ENCODE measurements around the gene SNCAIP.

Gene SNCAIP

GRCh38 chr5:122412966-122413365 is 100.9 kb downstream of the SNCAIP start:
- Mint-ChIP-seq H3K27me3 (no peaks in the 10 kb centered on the region), H3K36me3 (no peaks in the 10 kb centered on the region), H3K27ac (no peak overlapping the region), H3K9me3 (ENCODE audit: low read depth) (peaks cover 3% of the 10 kb centered on the region), H3K4me3 (no peak overlapping the region), H3K4me1 (ENCODE audit: low read depth) (no peaks in the 10 kb centered on the region)

GRCh38 chr5:122413722-122414121 is 101.7 kb downstream of the SNCAIP start:
- H3K4me1 Mint-ChIP-seq (ENCODE audit: low read depth) = no peaks in the 10 kb centered on the region
- peaks cover 3% of the 10 kb centered on the region for H3K9me3 Mint-ChIP-seq (ENCODE audit: low read depth)
- H3K27me3 Mint-ChIP-seq = no peaks in the 10 kb centered on the region
- H3K36me3 Mint-ChIP-seq = no peaks in the 10 kb centered on the region
- no peak overlapping the region for H3K27ac Mint-ChIP-seq
- no peak overlapping the region for H3K4me3 Mint-ChIP-seq

GRCh38 chr5:122415030-122415800 is 103.2 kb downstream of the SNCAIP start:
- Mint-ChIP-seq H3K9me3 (ENCODE audit: low read depth) (peaks cover 3% of the 10 kb centered on the region), H3K4me3 (no peak overlapping the region), H3K27me3 (no peaks in the 10 kb centered on the region), H3K36me3 (no peaks in the 10 kb centered on the region), H3K4me1 (ENCODE audit: low read depth) (no peaks in the 10 kb centered on the region), H3K27ac (no peak overlapping the region)

- Mint-ChIP-seq H3K36me3 (no peaks in the 10 kb centered on the region), H3K4me1 (ENCODE audit: low read depth) (no peaks in the 10 kb centered on the region), H3K4me3 (no peak overlapping the region), H3K27ac (no peak overlapping the region), H3K27me3 (no peaks in the 10 kb centered on the region), H3K9me3 (ENCODE audit: low read depth) (peaks cover 3% of the 10 kb centered on the region)
These were observed 103.7 kb downstream of the SNCAIP start for GRCh38 chr5:122415801-122416120.

GRCh38 chr5:122419142-122419894 is 107.3 kb downstream of the SNCAIP start:
- Mint-ChIP-seq H3K9me3 (ENCODE audit: low read depth) (no peaks in the 10 kb centered on the region), H3K4me3 (no peak overlapping the region), H3K4me1 (ENCODE audit: low read depth) (no peaks in the 10 kb centered on the region), H3K27me3 (no peaks in the 10 kb centered on the region), H3K36me3 (no peaks in the 10 kb centered on the region), H3K27ac (no peak overlapping the region)

GRCh38 chr5:122420091-122420490 is 108.1 kb downstream of the SNCAIP start:
- Mint-ChIP-seq H3K27ac (no peak overlapping the region), H3K9me3 (ENCODE audit: low read depth) (no peaks in the 10 kb centered on the region), H3K4me1 (ENCODE audit: low read depth) (no peaks in the 10 kb centered on the region), H3K36me3 (no peaks in the 10 kb centered on the region), H3K4me3 (no peak overlapping the region), H3K27me3 (no peaks in the 10 kb centered on the region)

GRCh38 chr5:122420537-122421236 is 108.7 kb downstream of the SNCAIP start:
- Mint-ChIP-seq H3K27me3 (no peaks in the 10 kb centered on the region), H3K4me3 (no peak overlapping the region), H3K9me3 (ENCODE audit: low read depth) (no peaks in the 10 kb centered on the region), H3K36me3 (no peaks in the 10 kb centered on the region), H3K27ac (no peak overlapping the region), H3K4me1 (ENCODE audit: low read depth) (no peaks in the 10 kb centered on the region)

- H3K9me3 Mint-ChIP-seq (ENCODE audit: low read depth) = no peaks in the 10 kb centered on the region
- no peaks in the 10 kb centered on the region for H3K36me3 Mint-ChIP-seq
- no peaks in the 10 kb centered on the region for H3K4me1 Mint-ChIP-seq (ENCODE audit: low read depth)
- H3K4me3 Mint-ChIP-seq = no peak overlapping the region
- H3K27me3 Mint-ChIP-seq = no peaks in the 10 kb centered on the region
- H3K27ac Mint-ChIP-seq = no peak overlapping the region
These were observed 109.5 kb downstream of the SNCAIP start for GRCh38 chr5:122421374-122422079.

- no peak overlapping the region for H3K27ac Mint-ChIP-seq
These were observed 111.2 kb downstream of the SNCAIP start for GRCh38 chr5:122423221-122423620.

GRCh38 chr5:122424132-122424531 is 112.1 kb downstream of the SNCAIP start:
- H3K36me3 Mint-ChIP-seq = no peaks in the 10 kb centered on the region
- no peak overlapping the region for H3K27ac Mint-ChIP-seq
- no peaks in the 10 kb centered on the region for H3K27me3 Mint-ChIP-seq
- no peaks in the 10 kb centered on the region for H3K4me1 Mint-ChIP-seq (ENCODE audit: low read depth)
- no peak overlapping the region for H3K4me3 Mint-ChIP-seq
- peaks cover 4% of the 10 kb centered on the region for H3K9me3 Mint-ChIP-seq (ENCODE audit: low read depth)

More at GRCh38 chr5:122423221-122423620, 111.2 kb downstream of the SNCAIP start:
- H3K4me1 Mint-ChIP-seq (ENCODE audit: low read depth) = no peaks in the 10 kb centered on the region
- no peak overlapping the region for H3K4me3 Mint-ChIP-seq
- H3K27me3 Mint-ChIP-seq = no peaks in the 10 kb centered on the region
- H3K36me3 Mint-ChIP-seq = no peaks in the 10 kb centered on the region
- no peaks in the 10 kb centered on the region for H3K9me3 Mint-ChIP-seq (ENCODE audit: low read depth)

- H3K27me3 Mint-ChIP-seq = no peaks in the 10 kb centered on the region
- H3K4me3 Mint-ChIP-seq = no peak overlapping the region
- peaks cover 4% of the 10 kb centered on the region for H3K9me3 Mint-ChIP-seq (ENCODE audit: low read depth)
- no peaks in the 10 kb centered on the region for H3K36me3 Mint-ChIP-seq
- no peaks in the 10 kb centered on the region for H3K4me1 Mint-ChIP-seq (ENCODE audit: low read depth)
- H3K27ac Mint-ChIP-seq = no peak overlapping the region
These were observed 114.3 kb downstream of the SNCAIP start for GRCh38 chr5:122426301-122426700.

- no peak overlapping the region for H3K27ac Mint-ChIP-seq
- H3K4me3 Mint-ChIP-seq = no peak overlapping the region
- no peaks in the 10 kb centered on the region for H3K27me3 Mint-ChIP-seq
- H3K4me1 Mint-ChIP-seq (ENCODE audit: low read depth) = no peaks in the 10 kb centered on the region
- no peaks in the 10 kb centered on the region for H3K36me3 Mint-ChIP-seq
- H3K9me3 Mint-ChIP-seq (ENCODE audit: low read depth) = peaks cover 4% of the 10 kb centered on the region
These were observed 115.6 kb downstream of the SNCAIP start for GRCh38 chr5:122427621-122428020.

GRCh38 chr5:122429545-122430318 is 117.7 kb downstream of the SNCAIP start:
- no peaks in the 10 kb centered on the region for H3K36me3 Mint-ChIP-seq
- no peak overlapping the region for H3K4me3 Mint-ChIP-seq
- H3K4me1 Mint-ChIP-seq (ENCODE audit: low read depth) = no peaks in the 10 kb centered on the region
- no peak overlapping the region for H3K27ac Mint-ChIP-seq
- H3K27me3 Mint-ChIP-seq = no peaks in the 10 kb centered on the region
- peaks cover 4% of the 10 kb centered on the region for H3K9me3 Mint-ChIP-seq (ENCODE audit: low read depth)

- Mint-ChIP-seq H3K4me3 (no peak overlapping the region), H3K4me1 (ENCODE audit: low read depth) (no peaks in the 10 kb centered on the region), H3K9me3 (ENCODE audit: low read depth) (peaks cover 4% of the 10 kb centered on the region), H3K36me3 (no peaks in the 10 kb centered on the region), H3K27ac (no peak overlapping the region), H3K27me3 (no peaks in the 10 kb centered on the region)
These were observed 118.2 kb downstream of the SNCAIP start for GRCh38 chr5:122430319-122430586.

Data from activated naive CD8-positive, alpha-beta T cell (primary cell).